HepG2 (cell line): ENCODE measurements around the gene PCAT7. TPM values are rescaled to one million over a fixed set of nuclear protein-coding genes. Genes with fewer than 3 reads are reported as not detected.

ENCODE experiments used
- ATAC-seq: fragments of 200-7000 bp; cut with Tn5 transposase; 3 replicates; pipeline ENCODE4 v1.9.1; 2020; ENCODE audit warnings: mild to moderate bottlenecking, moderate library complexity
- Bru-seq: library from RNA; stranded (reverse); fragments of 400-500 nt; gene quantifications from one replicate; lab custom pipeline; 2021; lab: Mats Ljungman, UMichigan
- BruChase-seq, 2 experiments: library from RNA; stranded (reverse); fragments of 400-500 nt; gene quantifications; one replicate each; lab custom pipeline; 2021; lab: Mats Ljungman, UMichigan
- BruUV-seq: library from RNA; stranded (reverse); fragments of 400-500 nt; replicated peaks from 2 replicates; lab custom pipeline; 2021; lab: Mats Ljungman, UMichigan
- CTCF ChIA-PET: fragments of 300-600 bp; formaldehyde crosslinking; extraction: SDS; loops from one replicate; lab custom pipeline; 2021; ENCODE audit warnings: low total read pairs, inconsistent platforms, low intra/inter-chr PET ratio; lab: Yijun Ruan, JAX
- POLR2A ChIA-PET: fragments of 350-600 bp; sonication (Branson Sonifier 250); formaldehyde crosslinking; loops from one replicate; lab custom pipeline; 2020; ENCODE audit warnings: antibody characterized with exemption, inconsistent platforms; lab: Yijun Ruan, JAX
- DNase-seq: peaks from one replicate; pipeline ENCODE4 v3.0.0-alpha.2; 2015; ENCODE audit warnings: low spot score
- FAIRE-seq: peaks from 3 replicates; lab custom pipeline; 2011; peaks lifted over from hg19 to GRCh38; lab: Jason Lieb, UNC
- H2AFZ ChIP-seq: one replicate; pipeline ENCODE4 v1.6.1; 2011; ENCODE audit warnings: low read length, inconsistent platforms
- H3K27ac ChIP-seq: fragments of 300-600 bp; 3 replicates; pipeline ENCODE4 v1.8.0; 2011; ENCODE audit warnings: mixed run types, mild to moderate bottlenecking, mixed read lengths, low read length, inconsistent platforms; ENCODE audit not compliant: insufficient read depth; ENCODE audit errors: extremely low read length
- H3K27me3 ChIP-seq, 2 experiments: fragments of 200-600 bp in 1 of 2; 2 replicates in 1 of 2; 3 replicates in 1 of 2; pipeline versions ENCODE4 v1.6.0 to v1.8.0; 2011; ENCODE audit warnings: low read length in 2 of 2, mild to moderate bottlenecking in 2 of 2, moderate library complexity in 2 of 2, inconsistent platforms in 1 of 2; ENCODE audit not compliant: insufficient read depth in 2 of 2, control insufficient read depth in 1 of 2
- H3K36me3 ChIP-seq, 2 experiments: fragments of 200-600 bp in 1 of 2; replicated peaks in 1 of 2; 2 replicates in 1 of 2; 3 replicates in 1 of 2; pipeline versions ENCODE4 v1.5.1 to v1.8.0; 2011; ENCODE audit warnings: low read length in 2 of 2, inconsistent platforms in 1 of 2; ENCODE audit not compliant: insufficient read depth in 2 of 2, control insufficient read depth in 1 of 2
- H3K4me1 ChIP-seq: 2 replicates; pipeline ENCODE4 v1.5.1; 2012; ENCODE audit warnings: low read length, inconsistent platforms; ENCODE audit not compliant: insufficient read depth
- H3K4me2 ChIP-seq: 2 replicates; pipeline ENCODE4 v1.6.0; 2011; ENCODE audit warnings: low read depth, low read length, inconsistent platforms
- H3K4me3 ChIP-seq, 3 experiments: fragments of 200-600 bp in 1 of 3; sonication (generic), shearing (Covaris generic) in 1 of 3; replicated peaks in 1 of 3; 2 replicates each; pipeline ENCODE4 v1.5.1; 2011 to 2016; ENCODE audit warnings: low read length in 3 of 3, inconsistent platforms in 2 of 3, low read depth in 2 of 3, mild to moderate bottlenecking in 2 of 3, control low read depth in 1 of 3, mixed read lengths in 1 of 3; ENCODE audit not compliant: insufficient read depth in 1 of 3
- H3K79me2 ChIP-seq: one replicate; pipeline ENCODE4 v1.6.1; 2011; ENCODE audit warnings: low read length, inconsistent platforms; ENCODE audit not compliant: insufficient read depth
- H3K9ac ChIP-seq: 2 replicates; pipeline ENCODE4 v1.6.0; 2011; ENCODE audit warnings: mild to moderate bottlenecking, low read depth, low read length, inconsistent platforms; ENCODE audit not compliant: insufficient read depth
- H3K9me3 ChIP-seq: 2 replicates; pipeline ENCODE4 v1.5.1; 2012; ENCODE audit warnings: mild to moderate bottlenecking, low read length
- H4K20me1 ChIP-seq: 2 replicates; pipeline ENCODE4 v1.6.0; 2011; ENCODE audit warnings: inconsistent platforms, mild to moderate bottlenecking, low read length, moderate library complexity; ENCODE audit not compliant: insufficient read depth
- ATF1 ChIP-seq: IDR thresholded peaks from 2 replicates; pipeline ENCODE4 v1.6.1; 2016; ENCODE audit warnings: mild to moderate bottlenecking, control low read depth
- CREM ChIP-seq, 2 experiments: sonication (generic) in 1 of 2; formaldehyde crosslinking in 1 of 2; IDR thresholded peaks; 2 replicates each; pipeline versions ENCODE4 v1.4.0 to v1.6.1; 2016 to 2020; ENCODE audit warnings: antibody characterized with exemption in 1 of 2, mild to moderate bottlenecking in 1 of 2, missing genetic modification reagents in 1 of 2
- ELF3 ChIP-seq: IDR thresholded peaks from 2 replicates; pipeline ENCODE4 v1.6.1; 2016; ENCODE audit warnings: missing genetic modification reagents, missing compliant biosample characterization
- GATAD2A ChIP-seq: IDR thresholded peaks from 2 replicates; pipeline ENCODE4 v1.6.1; 2016
- HDAC1 ChIP-seq: sonication (generic); formaldehyde crosslinking; IDR thresholded peaks from 2 replicates; pipeline ENCODE4 v1.5.1; 2020; ENCODE audit warnings: mild to moderate bottlenecking, missing genetic modification reagents
- KLF6 ChIP-seq: IDR thresholded peaks from 2 replicates; pipeline ENCODE4 v1.8.0; 2016; ENCODE audit warnings: missing biosample characterization, missing genetic modification reagents
- MTERF4 ChIP-seq: sonication (generic); formaldehyde crosslinking; IDR thresholded peaks from 2 replicates; pipeline ENCODE4 v1.8.0; 2023; ENCODE audit warnings: mild to moderate bottlenecking, missing genetic modification reagents
- NFYB ChIP-seq: sonication (generic); formaldehyde crosslinking; IDR thresholded peaks from 2 replicates; pipeline ENCODE4 v1.4.0; 2020; ENCODE audit warnings: missing genetic modification reagents
- NRL ChIP-seq: sonication (generic); formaldehyde crosslinking; IDR thresholded peaks from 2 replicates; pipeline ENCODE4 v1.5.0; 2020; ENCODE audit warnings: missing genetic modification reagents, mild to moderate bottlenecking, moderate library complexity, borderline replicate concordance
- RFXAP ChIP-seq: sonication (generic); formaldehyde crosslinking; IDR thresholded peaks from 2 replicates; pipeline ENCODE4 v1.4.0; 2020; ENCODE audit warnings: missing genetic modification reagents, borderline replicate concordance
- ZNF234 ChIP-seq: sonication (generic); formaldehyde crosslinking; conservative IDR thresholded peaks from 2 replicates; pipeline ENCODE4 v1.5.1; 2020; ENCODE audit warnings: mild to moderate bottlenecking, missing genetic modification reagents
- ZNF34 ChIP-seq: sonication (generic); formaldehyde crosslinking; IDR thresholded peaks from 2 replicates; pipeline ENCODE4 v1.4.0; 2020; ENCODE audit warnings: mild to moderate bottlenecking, missing genetic modification reagents, borderline replicate concordance
- WGBS: methylation state at CpG from one replicate; pipeline ENCODE4 v1.1.6; 2017; ENCODE audit warnings: low lambda C conversion rate; 5-methylcytosine and 5-hydroxymethylcytosine counted together
- in situ Hi-C: cut with HindIII; loops from 2 replicates; pipeline ENCODE4 v1.10.0; 2017; ENCODE audit warnings: low pct_unique_long_range_greater_than_20kb; ENCODE audit not compliant: extremely low pct_ligation_motif_present
- intact Hi-C: fragments of 100-400 bp; cut with micrococcal nuclease; formaldehyde crosslinking; loops from one replicate; pipeline ENCODE4 v1.10.0; 2022; ENCODE audit not compliant: unreplicated experiment
- long read RNA-seq, 2 experiments: library from RNA in 1 of 2; library from polyadenylated mRNA in 1 of 2; stranded (forward) in 1 of 2; unstranded in 1 of 2; transcript quantifications; one replicate each; pipeline ENCODE4 v2.0.0, GENCODE V29; 2019 to 2022
- polyA minus RNA-seq, 3 experiments: library from RNA; depleted of rRNA, polyadenylated mRNA; stranded (reverse); fragments of >200 nt; gene quantifications; 2 replicates each; pipeline ENCODE4 v1.2.3, GENCODE V29; 2011; ENCODE audit warnings: low replicate concordance in 1 of 3
- polyA plus RNA-seq, 8 experiments: library from polyadenylated mRNA; depleted of rRNA in 3 of 8; stranded (reverse) in 7 of 8; unstranded in 1 of 8; fragments of >200 nt; fragmentation: Illumina TruSeq in 4 of 8; extraction: Trizol in 4 of 8; gene quantifications; 2 replicates each; pipeline versions ENCODE4 v1.2.1 to v1.2.3, GENCODE V29; 2011 to 2016; ENCODE audit warnings: low read depth in 4 of 8, missing spikeins in 1 of 8, mixed read lengths in 1 of 8; ENCODE audit not compliant: insufficient read depth in 1 of 8
- total RNA-seq, 5 experiments: library from RNA; depleted of rRNA; stranded (reverse); fragments of >200 nt; fragmentation: Illumina TruSeq; extraction: Trizol; gene quantifications; 2 replicates each; pipeline ENCODE4 v1.2.3, GENCODE V29; 2016; ENCODE audit warnings: low read depth in 1 of 5
- TF ChIP-seq, protein P1 (sequence below): IDR thresholded peaks from 2 replicates; pipeline ENCODE4 v1.6.1; 2016; ENCODE audit warnings: missing genetic modification reagents, missing compliant biosample characterization
- TF ChIP-seq, protein P2 (sequence below): sonication (generic); formaldehyde crosslinking; IDR thresholded peaks from 2 replicates; pipeline ENCODE4 v1.4.0; 2020; ENCODE audit warnings: mild to moderate bottlenecking, missing genetic modification reagents

Gene PCAT7
- total RNA-seq (2016; rRNA removed; fragmentation: Illumina TruSeq; extraction: Trizol) (2.3 and 3.2 TPM in 2 replicates), polyA plus RNA-seq (2011; rRNA removed) (3.8 and 3.9 TPM in 2 replicates), polyA minus RNA-seq (2011; rRNA and poly(A)+ RNA removed; ENCODE audit: low replicate concordance) (2.2 and 3.5 TPM in 2 replicates), Bru-seq, nascent RNA (percentile 43 among the genes with signal in this experiment), BruChase-seq, experiment 1, labeled RNA remaining after a 6-hour chase (percentile 51 among the genes with signal in this experiment), BruChase-seq, experiment 2, labeled RNA remaining after a 2-hour chase (percentile 47 among the genes with signal in this experiment)
- total RNA-seq (2016; cell fraction: cytosol; rRNA removed; fragmentation: Illumina TruSeq; extraction: Trizol; ENCODE audit: low read depth) = 0.62 and 0.71 TPM in 2 replicates
- total RNA-seq (2016; cell fraction: insoluble cytoplasmic fraction; rRNA removed; fragmentation: Illumina TruSeq; extraction: Trizol) = 2.3 and 2.7 TPM in 2 replicates
- 1.7 and 2.3 TPM in 2 replicates for total RNA-seq (2016; cell fraction: membrane; rRNA removed; fragmentation: Illumina TruSeq; extraction: Trizol)
- 2.2 and 2.9 TPM in 2 replicates for total RNA-seq (2016; cell fraction: nucleus; rRNA removed; fragmentation: Illumina TruSeq; extraction: Trizol)
- polyA plus RNA-seq (2011; cell fraction: cytosol; rRNA removed) = 2.4 and 3.8 TPM in 2 replicates
- 3.3 and 4.5 TPM in 2 replicates for polyA plus RNA-seq (2011; cell fraction: nucleus; rRNA removed)
- 3.1 and 3.5 TPM in 2 replicates for polyA plus RNA-seq (2012)
- polyA plus RNA-seq (2016; cell fraction: cytosol; fragmentation: Illumina TruSeq; extraction: Trizol; ENCODE audit: low read depth) = 1.1 and 1.5 TPM in 2 replicates
- 2.5 and 3.2 TPM in 2 replicates for polyA plus RNA-seq (2016; cell fraction: insoluble cytoplasmic fraction; fragmentation: Illumina TruSeq; extraction: Trizol; ENCODE audit: low read depth)
- 1.4 and 2.2 TPM in 2 replicates for polyA plus RNA-seq (2016; cell fraction: membrane; fragmentation: Illumina TruSeq; extraction: Trizol; ENCODE audit: low read depth)
- 3.5 and 3.8 TPM in 2 replicates for polyA plus RNA-seq (2016; cell fraction: nucleus; fragmentation: Illumina TruSeq; extraction: Trizol; ENCODE audit: insufficient read depth, low read depth)
- polyA minus RNA-seq (2011; cell fraction: cytosol; rRNA and poly(A)+ RNA removed) = 1.8 and 3.5 TPM in 2 replicates
- 6.2 and 8.3 TPM in 2 replicates for polyA minus RNA-seq (2011; cell fraction: nucleus; rRNA and poly(A)+ RNA removed)
- long read RNA-seq, experiment 1, partial matches to known transcripts = 0 of 2 reads
- long read RNA-seq, experiment 1, other reads (novel, unspliced or antisense) = 1 of 2 reads
- long read RNA-seq, experiment 2, partial matches to known transcripts = 0 of 5 reads
- long read RNA-seq, experiment 2, other reads (novel, unspliced or antisense) = 4 of 5 reads

- intact Hi-C loops (loop anchor here (1.0 to 2.0 kb wide), 4 partner anchors 49 to 114 kb away; no protein-coding TSS in a partner anchor), in situ Hi-C loops (no loop called here)
- Histone ChIP-seq H3K4me2 (peak within 1 kb of the TSS; percentile 85), H3K27me3 (no peaks in the 10 kb centered on the region; a peak in 1 of 5 replicates), H3K9ac (peak within 1 kb of the TSS; percentile 86), H3K4me3 (peak within 1 kb of the TSS; percentile 75 to 89 (median 79)), H3K36me3 (peaks cover 1 to 8% of the 10 kb centered on the region in 2 experiments; a peak in 2 of 5 replicates), H3K79me2 (peaks cover 11% of the 10 kb centered on the region), H3K4me1 (peaks cover 29% of the 10 kb centered on the region), H4K20me1 (peaks cover 3% of the 10 kb centered on the region; the same call in 1 of the 2 replicates), H3K9me3 (no peaks in the 10 kb centered on the region), H2AFZ (peak within 1 kb of the TSS; percentile 83), H3K27ac (peak within 1 kb of the TSS; percentile 90)
- BruUV-seq = no TSS peak
- ChIA-PET POLR2A (interaction anchor here (0.6 to 2.8 kb wide), 22 partner anchors 9 to 613 kb away, joined by 3 to 37 read pairs (median 4); no protein-coding TSS in a partner anchor), CTCF (interaction anchor here (0.6 to 1.7 kb wide), 4 partner anchors 49 to 573 kb away, joined by 3 to 17 read pairs (median 6); no protein-coding TSS in a partner anchor)
- ATAC-seq (peak; percentile 92), DNase-seq (peak; percentile 84), FAIRE-seq (peak; percentile 64)
- WGBS = 18% methylated on average over 26 of the region's 40 CpGs
- peak; percentile 78 for TF ChIP-seq KLF6 (CRISPR knock-in tag)
- TF ChIP-seq NRL = peak; percentile 27; the same call in 1 of the 2 replicates
- peak; percentile 23; the same call in 1 of the 2 replicates for TF ChIP-seq ELF3
- TF ChIP-seq GATAD2A = peak; percentile 42; the same call in 1 of the 2 replicates
- TF ChIP-seq ATF1 (CRISPR knock-in tag) = 0 out of 2 replicates have a peak, but pooled peaks have one; percentile 20
- peak; percentile 71 for TF ChIP-seq CREM (IDR thresholded peaks at IDR 0.05)
- TF ChIP-seq CREM (CRISPR knock-in tag; IDR thresholded peaks at IDR 0.05) = no peak
- 0 out of 2 replicates have a peak, but pooled peaks have one; percentile 50 for TF ChIP-seq ZNF234 (CRISPR knock-in tag)
- 0 out of 2 replicates have a peak, but pooled peaks have one; percentile 31 for TF ChIP-seq RFXAP (CRISPR knock-in tag)
- TF ChIP-seq MTERF4 = peak; percentile 39; the same call in 1 of the 2 replicates
- peak; percentile 86 for TF ChIP-seq HDAC1
- TF ChIP-seq, protein P1, sequence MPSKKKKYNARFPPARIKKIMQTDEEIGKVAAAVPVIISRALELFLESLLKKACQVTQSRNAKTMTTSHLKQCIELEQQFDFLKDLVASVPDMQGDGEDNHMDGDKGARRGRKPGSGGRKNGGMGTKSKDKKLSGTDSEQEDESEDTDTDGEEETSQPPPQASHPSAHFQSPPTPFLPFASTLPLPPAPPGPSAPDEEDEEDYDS = peak; percentile 98
- peak; percentile 56; the same call in 1 of the 2 replicates for TF ChIP-seq ZNF34
- peak; percentile 85 for TF ChIP-seq NFYB
- TF ChIP-seq, protein P2, sequence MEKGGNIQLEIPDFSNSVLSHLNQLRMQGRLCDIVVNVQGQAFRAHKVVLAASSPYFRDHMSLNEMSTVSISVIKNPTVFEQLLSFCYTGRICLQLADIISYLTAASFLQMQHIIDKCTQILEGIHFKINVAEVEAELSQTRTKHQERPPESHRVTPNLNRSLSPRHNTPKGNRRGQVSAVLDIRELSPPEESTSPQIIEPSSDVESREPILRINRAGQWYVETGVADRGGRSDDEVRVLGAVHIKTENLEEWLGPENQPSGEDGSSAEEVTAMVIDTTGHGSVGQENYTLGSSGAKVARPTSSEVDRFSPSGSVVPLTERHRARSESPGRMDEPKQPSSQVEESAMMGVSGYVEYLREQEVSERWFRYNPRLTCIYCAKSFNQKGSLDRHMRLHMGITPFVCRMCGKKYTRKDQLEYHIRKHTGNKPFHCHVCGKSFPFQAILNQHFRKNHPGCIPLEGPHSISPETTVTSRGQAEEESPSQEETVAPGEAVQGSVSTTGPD (CRISPR knock-in tag) = 0 out of 2 replicates have a peak, but pooled peaks have one; percentile 38
These were observed at the start of gene PCAT7 for GRCh38 chr9:94554439-94555331. Gene PCAT7, plus strand, starts transcription at chr9:94555083.
